Endothelial cell of umbilical vein (primary cell): ENCODE data around the gene ASB2. TPM values are rescaled to one million over a fixed set of nuclear protein-coding genes. Genes with fewer than 3 reads are reported as not detected.

Source experiments
- BruUV-seq: library from RNA; stranded (reverse); fragments of 400-500 nt; replicated peaks from 2 replicates; lab custom pipeline; 2021; lab: Mats Ljungman, UMichigan
- CTCF ChIA-PET: fragments of 300-600, 350-600 bp; sonication (Branson Sonifier 250); formaldehyde crosslinking; loops from one replicate; lab custom pipeline; 2021; ENCODE audit warnings: antibody characterized with exemption, inconsistent platforms; lab: Charles Lee
- POLR2A ChIA-PET: fragments of 300-600, 350-600 bp; sonication (Branson Sonifier 250); formaldehyde crosslinking; loops from one replicate; lab custom pipeline; 2021; ENCODE audit warnings: antibody characterized with exemption, inconsistent platforms; lab: Charles Lee
- DNase-seq: peaks from one replicate; pipeline ENCODE4 v3.0.0-alpha.2; 2011; ENCODE audit warnings: low read depth, low spot score
- FAIRE-seq: peaks from 2 replicates; lab custom pipeline; 2011; peaks lifted over from hg19 to GRCh38; lab: Jason Lieb, UNC
- H2AFZ ChIP-seq: 2 replicates; pipeline ENCODE4 v1.6.0; 2012; ENCODE audit warnings: low read depth, low read length, control low read depth, inconsistent platforms
- H3K27ac ChIP-seq: 2 replicates; pipeline ENCODE4 v1.5.1; 2011; ENCODE audit warnings: low read depth, mild to moderate bottlenecking, control low read depth, low read length, moderate library complexity; ENCODE audit not compliant: insufficient read depth
- H3K27me3 ChIP-seq, 2 experiments: 2 replicates each; pipeline versions ENCODE4 v1.6.0 to v1.6.1; 2011; ENCODE audit warnings: low read length in 2 of 2, mixed read lengths in 1 of 2; ENCODE audit not compliant: control insufficient read depth in 2 of 2, insufficient read depth in 2 of 2
- H3K36me3 ChIP-seq, 2 experiments: 2 replicates in 1 of 2; 3 replicates in 1 of 2; pipeline ENCODE4 v1.5.1; 2011; ENCODE audit warnings: low read length in 2 of 2, mild to moderate bottlenecking in 1 of 2, moderate library complexity in 1 of 2; ENCODE audit not compliant: control insufficient read depth in 2 of 2, insufficient read depth in 2 of 2; ENCODE audit errors: extremely low read depth in 1 of 2
- H3K4me1 ChIP-seq: 3 replicates; pipeline ENCODE4 v1.5.1; 2011; ENCODE audit warnings: mild to moderate bottlenecking, low read length; ENCODE audit not compliant: control insufficient read depth, insufficient read depth; ENCODE audit errors: extremely low read depth
- H3K4me2 ChIP-seq: 2 replicates; pipeline ENCODE4 v1.6.1; 2011; ENCODE audit warnings: low read length, control low read depth, mixed read lengths; ENCODE audit not compliant: insufficient read depth
- H3K4me3 ChIP-seq, 3 experiments: fragments of 200-600 bp in 1 of 3; sonication (generic), shearing (Covaris generic) in 1 of 3; replicated peaks in 1 of 3; 2 replicates each; pipeline ENCODE4 v1.5.1; 2011 to 2016; ENCODE audit warnings: control low read depth in 3 of 3, low read length in 3 of 3, mild to moderate bottlenecking in 2 of 3, inconsistent platforms in 1 of 3, low read depth in 1 of 3, moderate library complexity in 1 of 3; ENCODE audit not compliant: insufficient read depth in 1 of 3
- H3K79me2 ChIP-seq: 2 replicates; pipeline ENCODE4 v1.6.0; 2012; ENCODE audit warnings: low read length, inconsistent platforms; ENCODE audit not compliant: control insufficient read depth, insufficient read depth
- H3K9ac ChIP-seq: replicated peaks from 2 replicates; pipeline ENCODE3; 2011; ENCODE audit warnings: low read length, control low read depth; ENCODE audit not compliant: insufficient read depth; ENCODE audit errors: extremely low read depth
- H3K9me1 ChIP-seq: replicated peaks from 3 replicates; pipeline ENCODE4 v1.6.0; 2011; ENCODE audit warnings: mild to moderate bottlenecking, low read length; ENCODE audit not compliant: control insufficient read depth, insufficient read depth; ENCODE audit errors: extremely low read depth
- H3K9me3 ChIP-seq: replicated peaks from 2 replicates; pipeline ENCODE4 v1.5.1; 2012; ENCODE audit warnings: low read length, inconsistent platforms; ENCODE audit not compliant: control insufficient read depth, insufficient read depth
- H4K20me1 ChIP-seq: replicated peaks from 2 replicates; pipeline ENCODE3; 2011; ENCODE audit warnings: mild to moderate bottlenecking, low read length; ENCODE audit not compliant: control insufficient read depth, insufficient read depth; ENCODE audit errors: extremely low read depth
- EZH2 ChIP-seq: IDR thresholded peaks from 2 replicates; pipeline ENCODE4 v1.6.1; 2012; ENCODE audit warnings: borderline replicate concordance, low read depth, mild to moderate bottlenecking, moderate library complexity, low read length, inconsistent platforms; ENCODE audit not compliant: severe bottlenecking
- FOS ChIP-seq: IDR thresholded peaks from 2 replicates; pipeline ENCODE4 v1.6.1; 2011; ENCODE audit warnings: mild to moderate bottlenecking, low read length, moderate library complexity, borderline replicate concordance; ENCODE audit not compliant: insufficient read depth
- GATA2 ChIP-seq: IDR thresholded peaks from 2 replicates; pipeline ENCODE4 v1.7.0; 2011; ENCODE audit warnings: low read depth, mild to moderate bottlenecking, moderate library complexity, mixed read lengths, low read length; ENCODE audit not compliant: insufficient read length, insufficient read depth
- JUN ChIP-seq: IDR thresholded peaks from 2 replicates; pipeline ENCODE4 v1.6.1; 2011; ENCODE audit warnings: borderline replicate concordance, low read depth; ENCODE audit not compliant: insufficient read length, insufficient read depth
- MYC ChIP-seq: IDR thresholded peaks from one replicate; pipeline ENCODE4 v1.6.1; 2011; ENCODE audit warnings: mild to moderate bottlenecking, low read depth, low read length
- POLR2A ChIP-seq: IDR thresholded peaks from 2 replicates; pipeline ENCODE4 v1.6.1; 2012; ENCODE audit warnings: low read depth, mild to moderate bottlenecking, control low read depth, low read length
- POLR2AphosphoS5 ChIP-seq: IDR thresholded peaks from 2 replicates; pipeline ENCODE4 v1.6.1; 2012; ENCODE audit warnings: low read depth, mild to moderate bottlenecking, control low read depth, low read length, moderate library complexity; ENCODE audit not compliant: insufficient read depth
- dilution Hi-C: fragments of 300-500 bp; cut with MboI; formaldehyde crosslinking; loops from one replicate; pipeline ENCODE4 v1.15.0; 2019; ENCODE audit warnings: low sequenced_read_pairs; ENCODE audit not compliant: extremely low pct_ligation_motif_present
- intact Hi-C: fragments of 100-400 bp; cut with micrococcal nuclease; formaldehyde crosslinking; loops from one replicate; pipeline ENCODE4 v1.10.0; 2022
- polyA plus RNA-seq, 4 experiments: library from polyadenylated mRNA; depleted of rRNA in 3 of 4; stranded (reverse) in 3 of 4; unstranded in 1 of 4; fragments of >200 nt; gene quantifications; 2 replicates each; pipeline versions ENCODE4 v1.2.1 to v1.2.3, GENCODE V29; 2011 to 2012; ENCODE audit warnings: missing spikeins in 1 of 4
- total RNA-seq: library from RNA; stranded (reverse); gene quantifications from 2 replicates; pipeline ENCODE4 v1.2.3, GENCODE V29; 2021
- TF ChIP-seq, protein P1 (sequence below), 2 donors: IDR thresholded peaks; 1 replicate in 1 of 2; 2 replicates in 1 of 2; pipeline ENCODE4 v1.5.1; 2011; ENCODE audit warnings: low read length in 2 of 2, mild to moderate bottlenecking in 2 of 2, moderate library complexity in 2 of 2, control low read depth in 1 of 2, inconsistent platforms in 1 of 2, low read depth in 1 of 2; ENCODE audit not compliant: insufficient read depth in 1 of 2; ENCODE audit errors: extremely low read depth in 1 of 2
- TF ChIP-seq, protein P2 (sequence below): IDR thresholded peaks from 2 replicates; pipeline ENCODE4 v1.6.1; 2011; ENCODE audit not compliant: insufficient read depth, insufficient read length

The ASB2 gene
- total and polyA plus RNA-seq, 2 donors (not counting 3 experiments of a cell fraction or from before 2014, with no cell fraction given): not detected

DNA sequence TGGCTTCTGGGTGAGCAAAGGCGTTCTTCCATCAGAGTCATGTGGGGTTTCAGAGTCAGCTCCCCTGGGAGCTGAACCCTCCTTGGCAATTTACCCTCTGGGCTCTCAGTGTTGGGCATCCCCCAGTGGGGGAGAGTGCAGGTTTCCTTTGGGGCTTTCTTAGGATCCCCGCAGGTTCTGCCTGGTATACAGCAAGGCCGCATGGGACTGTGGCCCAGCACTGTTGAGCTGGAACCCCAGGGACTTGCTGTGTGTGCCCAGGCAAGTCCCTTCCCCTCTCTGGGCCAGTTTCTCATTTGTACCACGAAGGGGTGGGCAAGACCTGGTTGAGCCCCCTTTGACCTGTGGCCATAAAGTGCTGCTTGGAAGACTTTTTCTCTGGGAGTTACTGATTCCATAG, 43.7 kb downstream of the ASB2 start:
- H3K27me3 ChIP-seq: no peaks in the 10 kb centered on the region
- no peaks in the 10 kb centered on the region for H3K9me3 ChIP-seq
- H3K4me1 ChIP-seq: no peaks in the 10 kb centered on the region
- H3K36me3 ChIP-seq: no peaks in the 10 kb centered on the region
- dilution Hi-C loops (no loop called here), intact Hi-C loops (no loop called here)
- no peaks in the 10 kb centered on the region for H3K79me2 ChIP-seq
- FAIRE-seq: no peak
- H3K9me1 ChIP-seq: no peaks in the 10 kb centered on the region
- CTCF ChIA-PET: interaction anchor here (0.8 kb wide), 1 partner anchor 48 kb away, joined by 4 read pairs; no protein-coding TSS in a partner anchor
- TF ChIP-seq MYC (no peak), GATA2 (no peak), EZH2 (no peak), POLR2AphosphoS5 (no peak), JUN (no peak), POLR2A (no peak), FOS (no peak)
- TF ChIP-seq, protein P1, sequence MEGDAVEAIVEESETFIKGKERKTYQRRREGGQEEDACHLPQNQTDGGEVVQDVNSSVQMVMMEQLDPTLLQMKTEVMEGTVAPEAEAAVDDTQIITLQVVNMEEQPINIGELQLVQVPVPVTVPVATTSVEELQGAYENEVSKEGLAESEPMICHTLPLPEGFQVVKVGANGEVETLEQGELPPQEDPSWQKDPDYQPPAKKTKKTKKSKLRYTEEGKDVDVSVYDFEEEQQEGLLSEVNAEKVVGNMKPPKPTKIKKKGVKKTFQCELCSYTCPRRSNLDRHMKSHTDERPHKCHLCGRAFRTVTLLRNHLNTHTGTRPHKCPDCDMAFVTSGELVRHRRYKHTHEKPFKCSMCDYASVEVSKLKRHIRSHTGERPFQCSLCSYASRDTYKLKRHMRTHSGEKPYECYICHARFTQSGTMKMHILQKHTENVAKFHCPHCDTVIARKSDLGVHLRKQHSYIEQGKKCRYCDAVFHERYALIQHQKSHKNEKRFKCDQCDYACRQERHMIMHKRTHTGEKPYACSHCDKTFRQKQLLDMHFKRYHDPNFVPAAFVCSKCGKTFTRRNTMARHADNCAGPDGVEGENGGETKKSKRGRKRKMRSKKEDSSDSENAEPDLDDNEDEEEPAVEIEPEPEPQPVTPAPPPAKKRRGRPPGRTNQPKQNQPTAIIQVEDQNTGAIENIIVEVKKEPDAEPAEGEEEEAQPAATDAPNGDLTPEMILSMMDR (IDR thresholded peaks at IDR 0.05; ENCODE audit: extremely low read depth in 1 of 2, insufficient read depth in 1 of 2, low read depth in 1 of 2, low read length in 2 of 2): no peak
- TF ChIP-seq, protein P2, sequence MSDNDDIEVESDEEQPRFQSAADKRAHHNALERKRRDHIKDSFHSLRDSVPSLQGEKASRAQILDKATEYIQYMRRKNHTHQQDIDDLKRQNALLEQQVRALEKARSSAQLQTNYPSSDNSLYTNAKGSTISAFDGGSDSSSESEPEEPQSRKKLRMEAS: no peak
- no peaks in the 10 kb centered on the region for H4K20me1 ChIP-seq
- no peak overlapping the region for H3K9ac ChIP-seq
- BruUV-seq: no TSS peak
- no peak overlapping the region for H3K4me2 ChIP-seq
- H3K4me3 ChIP-seq: no peak overlapping the region
- H3K27ac ChIP-seq: no peak overlapping the region
- no peak overlapping the region for H2AFZ ChIP-seq
- no peak for DNase-seq
- POLR2A ChIA-PET: no interaction called here
